Panc1 (cell line): ENCODE measurements around the gene ZNF593OS.

Source experiments
- POLR2AphosphoS5 ChIP-seq: IDR thresholded peaks from 2 replicates; pipeline ENCODE4 v1.6.1; 2012; ENCODE audit warnings: mild to moderate bottlenecking, low read depth, low read length, moderate library complexity
- SIN3A ChIP-seq: IDR thresholded peaks from 2 replicates; pipeline ENCODE4 v1.6.1; 2012; ENCODE audit warnings: low read depth, mild to moderate bottlenecking, low read length, moderate library complexity, borderline replicate concordance; ENCODE audit not compliant: insufficient read depth
- TF ChIP-seq, protein P1 (sequence below): fragments of 450-650 bp; IDR thresholded peaks from 2 replicates; pipeline ENCODE4 v1.5.1; 2017; ENCODE audit warnings: mild to moderate bottlenecking

DNA sequence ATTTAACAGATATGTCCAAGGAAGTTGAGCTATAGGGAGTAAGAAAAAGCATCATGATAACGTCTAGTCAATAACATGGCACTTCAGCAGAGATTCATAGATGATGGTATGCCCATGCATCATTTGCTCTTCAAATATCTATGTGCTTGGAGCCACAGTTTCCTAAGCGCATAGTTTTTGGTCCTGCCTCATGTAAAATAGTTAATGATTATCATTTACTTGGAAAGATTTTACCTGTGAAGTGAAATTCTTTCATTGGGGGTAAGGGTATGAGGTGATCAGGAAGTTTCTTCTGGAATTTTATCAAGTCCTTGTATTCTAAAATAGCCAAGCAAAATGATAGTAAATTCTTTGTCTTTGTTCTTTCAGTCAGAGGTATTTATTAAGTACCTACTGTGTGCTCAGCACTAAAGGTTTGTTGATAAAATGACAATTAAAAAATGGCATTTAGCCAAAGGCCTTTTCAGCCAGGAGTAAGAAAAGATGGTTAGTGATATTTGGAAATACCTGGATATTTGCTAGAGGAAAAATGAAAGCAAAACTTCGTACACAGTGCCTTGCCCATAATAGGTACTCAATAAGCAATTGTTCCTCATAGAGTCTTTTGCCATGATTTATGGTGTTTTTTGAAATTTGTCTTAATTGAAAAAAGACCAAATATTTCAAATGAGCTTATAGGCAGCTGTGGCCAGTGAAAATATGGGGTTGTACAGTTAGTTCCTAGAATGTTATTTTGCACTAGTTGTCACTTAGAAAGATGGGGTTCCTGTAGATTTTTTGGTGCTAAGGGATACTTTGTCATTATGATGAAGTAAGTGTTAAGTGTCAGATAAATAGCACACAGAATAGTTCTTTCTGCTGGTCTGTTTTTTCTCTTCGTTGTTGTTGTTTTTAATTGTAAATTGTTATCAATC is 47.0 kb downstream of the ZNF593OS start:
- TF ChIP-seq, protein P1, sequence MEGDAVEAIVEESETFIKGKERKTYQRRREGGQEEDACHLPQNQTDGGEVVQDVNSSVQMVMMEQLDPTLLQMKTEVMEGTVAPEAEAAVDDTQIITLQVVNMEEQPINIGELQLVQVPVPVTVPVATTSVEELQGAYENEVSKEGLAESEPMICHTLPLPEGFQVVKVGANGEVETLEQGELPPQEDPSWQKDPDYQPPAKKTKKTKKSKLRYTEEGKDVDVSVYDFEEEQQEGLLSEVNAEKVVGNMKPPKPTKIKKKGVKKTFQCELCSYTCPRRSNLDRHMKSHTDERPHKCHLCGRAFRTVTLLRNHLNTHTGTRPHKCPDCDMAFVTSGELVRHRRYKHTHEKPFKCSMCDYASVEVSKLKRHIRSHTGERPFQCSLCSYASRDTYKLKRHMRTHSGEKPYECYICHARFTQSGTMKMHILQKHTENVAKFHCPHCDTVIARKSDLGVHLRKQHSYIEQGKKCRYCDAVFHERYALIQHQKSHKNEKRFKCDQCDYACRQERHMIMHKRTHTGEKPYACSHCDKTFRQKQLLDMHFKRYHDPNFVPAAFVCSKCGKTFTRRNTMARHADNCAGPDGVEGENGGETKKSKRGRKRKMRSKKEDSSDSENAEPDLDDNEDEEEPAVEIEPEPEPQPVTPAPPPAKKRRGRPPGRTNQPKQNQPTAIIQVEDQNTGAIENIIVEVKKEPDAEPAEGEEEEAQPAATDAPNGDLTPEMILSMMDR = no peak
- no peak for TF ChIP-seq SIN3A
- no peak for TF ChIP-seq POLR2AphosphoS5
